ENCODE measurements around the gene RALB. TPM values are rescaled to one million over a fixed set of nuclear protein-coding genes. Genes with fewer than 3 reads are reported as not detected.
A peak's percentile ranks its signal among the peaks of the same experiment; 100 is the strongest.

The RALB gene
- total RNA-seq, 1 experiment from 2014 or later: 24.6 TPM

DNA sequence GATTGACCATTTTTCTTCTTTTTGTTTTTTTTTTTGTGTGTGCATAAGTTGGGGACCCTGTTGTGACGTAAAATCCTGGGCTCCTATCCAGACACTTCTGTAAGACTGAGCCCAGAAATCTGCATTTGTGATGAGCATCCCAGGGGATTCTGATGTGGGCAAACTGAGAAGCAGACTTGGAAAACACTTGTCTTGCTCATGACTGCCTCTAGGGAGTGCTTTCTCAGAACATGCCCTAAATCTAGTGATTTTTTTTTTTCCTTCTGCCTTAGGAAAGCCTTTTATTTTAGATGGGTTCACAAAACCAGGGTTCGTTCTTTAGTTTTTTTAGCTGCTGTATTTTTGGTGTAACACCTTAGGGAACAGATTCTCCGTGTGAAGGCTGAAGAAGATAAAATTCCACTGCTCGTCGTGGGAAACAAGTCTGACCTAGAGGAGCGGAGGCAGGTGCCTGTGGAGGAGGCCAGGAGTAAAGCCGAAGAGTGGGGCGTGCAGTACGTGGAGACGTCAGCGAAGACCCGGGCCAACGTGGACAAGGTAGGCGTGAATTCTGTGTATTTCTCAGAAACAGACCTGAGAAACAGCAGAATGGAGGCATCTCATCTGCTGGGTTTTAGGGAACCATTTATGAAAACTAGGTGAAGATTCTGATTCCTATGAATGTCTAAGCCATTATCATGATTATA, 36.7 kb downstream of the RALB start:
- TF ChIP-seq, protein P1, sequence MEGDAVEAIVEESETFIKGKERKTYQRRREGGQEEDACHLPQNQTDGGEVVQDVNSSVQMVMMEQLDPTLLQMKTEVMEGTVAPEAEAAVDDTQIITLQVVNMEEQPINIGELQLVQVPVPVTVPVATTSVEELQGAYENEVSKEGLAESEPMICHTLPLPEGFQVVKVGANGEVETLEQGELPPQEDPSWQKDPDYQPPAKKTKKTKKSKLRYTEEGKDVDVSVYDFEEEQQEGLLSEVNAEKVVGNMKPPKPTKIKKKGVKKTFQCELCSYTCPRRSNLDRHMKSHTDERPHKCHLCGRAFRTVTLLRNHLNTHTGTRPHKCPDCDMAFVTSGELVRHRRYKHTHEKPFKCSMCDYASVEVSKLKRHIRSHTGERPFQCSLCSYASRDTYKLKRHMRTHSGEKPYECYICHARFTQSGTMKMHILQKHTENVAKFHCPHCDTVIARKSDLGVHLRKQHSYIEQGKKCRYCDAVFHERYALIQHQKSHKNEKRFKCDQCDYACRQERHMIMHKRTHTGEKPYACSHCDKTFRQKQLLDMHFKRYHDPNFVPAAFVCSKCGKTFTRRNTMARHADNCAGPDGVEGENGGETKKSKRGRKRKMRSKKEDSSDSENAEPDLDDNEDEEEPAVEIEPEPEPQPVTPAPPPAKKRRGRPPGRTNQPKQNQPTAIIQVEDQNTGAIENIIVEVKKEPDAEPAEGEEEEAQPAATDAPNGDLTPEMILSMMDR (conservative IDR thresholded peaks at IDR 0.05): peak; percentile 56
- peak overlapping the region in 2 of 3 experiments; percentile 52 to 90; a peak in 3 of 7 replicates for H3K27ac Mint-ChIP-seq

More for the DNA sequence above, 36.7 kb downstream of the RALB start:
- no peak overlapping the region for H4K5ac ChIP-seq (ENCODE audit: insufficient read length, low read depth, low read length)
- no peaks in the 10 kb centered on the region for H3K27me3 ChIP-seq (ENCODE audit: insufficient read depth, low read length)
- no peak overlapping the region for H2BK15ac ChIP-seq (ENCODE audit: low read depth, low read length)
- no peaks in the 10 kb centered on the region for H3K79me1 ChIP-seq (ENCODE audit: insufficient read depth, low read depth, low read length, poor library complexity, severe bottlenecking)
- Mint-ChIP-seq H3K4me3 (no peak overlapping the region), H3K36me3 (ENCODE audit: insufficient read depth in 1 of 3, low read depth in 3 of 3) (peaks cover 3 to 20% (median 7%) of the 10 kb centered on the region in 3 experiments; a peak in 5 of 7 replicates), H3K9me3 (no peaks in the 10 kb centered on the region; a peak in 1 of 5 replicates), H3K27me3 (ENCODE audit: low read depth) (no peaks in the 10 kb centered on the region), H3K4me1 (peaks cover 67 to 68% of the 10 kb centered on the region in 2 experiments)
- H3T11ph ChIP-seq (ENCODE audit: low read length): no peak overlapping the region
- H2BK5ac ChIP-seq (ENCODE audit: insufficient read length, low read length): no peak overlapping the region
- H3K23me2 ChIP-seq (ENCODE audit: insufficient read length, low read depth, low read length, poor library complexity, severe bottlenecking): no peaks in the 10 kb centered on the region
- H3K14ac ChIP-seq (ENCODE audit: insufficient read depth, low read length): no peak overlapping the region
- no peak overlapping the region for H3K4me2 ChIP-seq (ENCODE audit: insufficient read depth, insufficient read length, low read length)
- H4K20me1 ChIP-seq (ENCODE audit: control insufficient read depth, insufficient read depth, insufficient read length): no peaks in the 10 kb centered on the region
- H2BK120ac ChIP-seq (ENCODE audit: low read depth, low read length, poor library complexity, severe bottlenecking): no peak overlapping the region
- no peak overlapping the region for H2BK20ac ChIP-seq (ENCODE audit: low read depth, low read length, poor library complexity, severe bottlenecking)
- no peak overlapping the region for H2AK5ac ChIP-seq (ENCODE audit: insufficient read length, low read length)
- no peaks in the 10 kb centered on the region for H3K9me3 ChIP-seq (ENCODE audit: control insufficient read depth, low read depth, low read length)
- DNase-seq: no peak
- no peak overlapping the region for H4K8ac ChIP-seq (replicated peaks; ENCODE audit: insufficient read length, low read depth, low read length)
- no peak overlapping the region for H3K23ac ChIP-seq (ENCODE audit: insufficient read length, low read depth, low read length)
- no peaks in the 10 kb centered on the region for H3K79me2 ChIP-seq (ENCODE audit: insufficient read depth, low read length)
- no peak overlapping the region for H3K27ac ChIP-seq (ENCODE audit: insufficient read length, low read depth, low read length)
- H3K18ac ChIP-seq (ENCODE audit: insufficient read length, low read depth, low read length): no peak overlapping the region
- peaks cover 27% of the 10 kb centered on the region; the same call in 1 of the 2 replicates for H3K4me1 ChIP-seq (ENCODE audit: insufficient read depth, low read length)
- H4K91ac ChIP-seq (ENCODE audit: insufficient read length, low read depth, low read length): no peak overlapping the region
- H3K9ac ChIP-seq (ENCODE audit: extremely low read depth, insufficient read length, low read length): no peak overlapping the region
- no peak overlapping the region for H3K4ac ChIP-seq (ENCODE audit: low read depth, low read length)
- WGBS (ENCODE audit: extremely low coverage, insufficient read length, low lambda C conversion rate): no CpG with 5 or more reads among the region's 14 CpGs
- H2BK12ac ChIP-seq (ENCODE audit: insufficient read length, low read depth, low read length): no peak overlapping the region
- no peak overlapping the region for H3K56ac ChIP-seq (ENCODE audit: insufficient read length, low read depth, low read length)
- H2AFZ ChIP-seq (ENCODE audit: low read length): no peak overlapping the region

All from H9 (cell line).